ENCODE data around the gene CASS4. TPM values are rescaled to one million over a fixed set of nuclear protein-coding genes. Genes with fewer than 3 reads are reported as not detected.

CASS4 gene
- polyA plus RNA-seq, 1 donor (not counting 4 experiments of a cell fraction or from before 2014, with no cell fraction given), result 0.01 TPM

GRCh38 chr20:56391037-56391436 lies 21.0 kb upstream of the CASS4 start:
- Histone ChIP-seq H3K4me1 (ENCODE audit: control insufficient read depth, extremely low read depth, insufficient read depth, low read length) (peaks cover 13% of the 10 kb centered on the region), H3K27ac (ENCODE audit: control insufficient read depth, insufficient read depth, low read length) (peak overlapping the region; percentile 53), H3K36me3 (ENCODE audit: control insufficient read depth in 2 of 2, extremely low read depth in 1 of 2, insufficient read depth in 2 of 2, low read length in 2 of 2) (peaks cover 3 to 17% of the 10 kb centered on the region in 2 experiments), H2AFZ (ENCODE audit: control insufficient read depth, low read length) (peak overlapping the region; percentile 98), H4K20me1 (ENCODE audit: control insufficient read depth, extremely low read depth, insufficient read depth, low read length) (no peaks in the 10 kb centered on the region), H3K9ac (ENCODE audit: control insufficient read depth, extremely low read depth, insufficient read depth, low read length) (peak overlapping the region; percentile 91), H3K9me3 (ENCODE audit: control insufficient read depth, low read depth, low read length) (no peaks in the 10 kb centered on the region), H3K27me3 (ENCODE audit: control insufficient read depth, extremely low read depth, insufficient read depth, low read length) (no peaks in the 10 kb centered on the region), H3K4me3 (ENCODE audit: control insufficient read depth in 2 of 3, extremely low read depth in 1 of 3, insufficient read depth in 2 of 3, low read depth in 1 of 3, low read length in 3 of 3) (peak overlapping the region; percentile 70 to 92 (median 90)), H3K9me1 (ENCODE audit: control insufficient read depth, extremely low read depth, insufficient read depth, low read length) (no peaks in the 10 kb centered on the region), H3K4me2 (ENCODE audit: control insufficient read depth, extremely low read depth, insufficient read depth, low read depth, low read length) (peak overlapping the region; percentile 95), H3K79me2 (ENCODE audit: control insufficient read depth, insufficient read depth, low read length) (peaks cover 73% of the 10 kb centered on the region)
- TF ChIP-seq, protein P1, sequence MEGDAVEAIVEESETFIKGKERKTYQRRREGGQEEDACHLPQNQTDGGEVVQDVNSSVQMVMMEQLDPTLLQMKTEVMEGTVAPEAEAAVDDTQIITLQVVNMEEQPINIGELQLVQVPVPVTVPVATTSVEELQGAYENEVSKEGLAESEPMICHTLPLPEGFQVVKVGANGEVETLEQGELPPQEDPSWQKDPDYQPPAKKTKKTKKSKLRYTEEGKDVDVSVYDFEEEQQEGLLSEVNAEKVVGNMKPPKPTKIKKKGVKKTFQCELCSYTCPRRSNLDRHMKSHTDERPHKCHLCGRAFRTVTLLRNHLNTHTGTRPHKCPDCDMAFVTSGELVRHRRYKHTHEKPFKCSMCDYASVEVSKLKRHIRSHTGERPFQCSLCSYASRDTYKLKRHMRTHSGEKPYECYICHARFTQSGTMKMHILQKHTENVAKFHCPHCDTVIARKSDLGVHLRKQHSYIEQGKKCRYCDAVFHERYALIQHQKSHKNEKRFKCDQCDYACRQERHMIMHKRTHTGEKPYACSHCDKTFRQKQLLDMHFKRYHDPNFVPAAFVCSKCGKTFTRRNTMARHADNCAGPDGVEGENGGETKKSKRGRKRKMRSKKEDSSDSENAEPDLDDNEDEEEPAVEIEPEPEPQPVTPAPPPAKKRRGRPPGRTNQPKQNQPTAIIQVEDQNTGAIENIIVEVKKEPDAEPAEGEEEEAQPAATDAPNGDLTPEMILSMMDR (optimal IDR thresholded peaks at IDR 0.05 in 1 of 3, IDR thresholded peaks at IDR 0.05 in 1 of 3, conservative IDR thresholded peaks at IDR 0.05 in 1 of 3; ENCODE audit: extremely low read depth in 1 of 3, insufficient read depth in 2 of 3, low read length in 3 of 3), result no peak
- TF ChIP-seq EZH2 (IDR thresholded peaks at IDR 0.05; ENCODE audit: low read length), result no peak
- FAIRE-seq (no peak), DNase-seq (ENCODE audit: low read depth, low spot score) (no peak)
- dilution Hi-C loops (cut with MboI; ENCODE audit: extremely low pct_ligation_motif_present, low sequenced_read_pairs), result no loop called here

DNA sequence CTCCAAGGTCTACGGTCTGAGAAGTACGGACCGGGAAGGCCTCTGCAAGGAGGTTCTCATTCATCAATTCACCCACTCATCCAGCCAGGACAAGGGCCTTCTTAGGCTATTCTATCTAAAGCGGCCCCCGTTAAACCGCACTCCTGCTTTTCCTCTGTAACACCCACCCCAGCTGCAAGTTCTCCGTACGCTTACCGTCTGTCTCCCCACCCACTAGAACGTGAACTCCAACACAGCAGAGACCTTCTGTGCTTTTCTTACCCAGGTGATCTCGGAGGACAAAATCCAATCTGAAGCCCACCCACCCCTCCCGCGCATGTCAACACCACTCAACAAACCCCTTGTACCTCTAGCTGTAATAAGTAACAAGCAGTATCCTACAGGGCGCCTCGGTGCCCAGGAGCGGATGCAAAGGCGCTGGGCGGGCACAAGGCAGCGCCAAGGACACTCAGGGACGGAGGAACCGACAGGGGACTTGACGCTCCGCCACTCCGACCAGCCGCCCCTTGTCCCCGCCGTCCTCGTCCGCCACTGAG lies 20.4 kb upstream of the CASS4 start:
- Histone ChIP-seq H4K20me1 (ENCODE audit: control insufficient read depth, extremely low read depth, insufficient read depth, low read length) (no peaks in the 10 kb centered on the region), H3K27ac (ENCODE audit: control insufficient read depth, insufficient read depth, low read length) (peak overlapping the region; percentile 88), H3K4me1 (ENCODE audit: control insufficient read depth, extremely low read depth, insufficient read depth, low read length) (peaks cover 13% of the 10 kb centered on the region), H2AFZ (ENCODE audit: control insufficient read depth, low read length) (peak overlapping the region; percentile 98), H3K36me3 (ENCODE audit: control insufficient read depth in 2 of 2, extremely low read depth in 1 of 2, insufficient read depth in 2 of 2, low read length in 2 of 2) (peaks cover 3 to 19% of the 10 kb centered on the region in 2 experiments), H3K9me1 (ENCODE audit: control insufficient read depth, extremely low read depth, insufficient read depth, low read length) (no peaks in the 10 kb centered on the region), H3K27me3 (ENCODE audit: control insufficient read depth, extremely low read depth, insufficient read depth, low read length) (no peaks in the 10 kb centered on the region), H3K4me3 (ENCODE audit: control insufficient read depth in 2 of 3, extremely low read depth in 1 of 3, insufficient read depth in 2 of 3, low read depth in 1 of 3, low read length in 3 of 3) (peak overlapping the region; percentile 70 to 92 (median 90)), H3K4me2 (ENCODE audit: control insufficient read depth, extremely low read depth, insufficient read depth, low read depth, low read length) (peak overlapping the region; percentile 95), H3K79me2 (ENCODE audit: control insufficient read depth, insufficient read depth, low read length) (peaks cover 72% of the 10 kb centered on the region), H3K9me3 (ENCODE audit: control insufficient read depth, low read depth, low read length) (no peaks in the 10 kb centered on the region), H3K9ac (ENCODE audit: control insufficient read depth, extremely low read depth, insufficient read depth, low read length) (peak overlapping the region; percentile 91)
- TF ChIP-seq, protein P1 (optimal IDR thresholded peaks at IDR 0.05 in 1 of 3, IDR thresholded peaks at IDR 0.05 in 1 of 3, conservative IDR thresholded peaks at IDR 0.05 in 1 of 3; ENCODE audit: extremely low read depth in 1 of 3, insufficient read depth in 2 of 3, low read length in 3 of 3), result no peak
- TF ChIP-seq EZH2 (IDR thresholded peaks at IDR 0.05; ENCODE audit: low read length), result no peak
- dilution Hi-C loops (cut with MboI; ENCODE audit: extremely low pct_ligation_motif_present, low sequenced_read_pairs), result no loop called here
- FAIRE-seq (no peak), DNase-seq (ENCODE audit: low read depth, low spot score) (no peak)

All from keratinocyte (primary cell).